Stimulated activated CD4-positive, alpha-beta T cell treated with anti-CD3 and anti-CD28 coated beads, TNF-alpha, amount 100 ng/mL, for 4 hours (primary cell): ENCODE data around the gene LRRC3C.
"Not testable (repeated sequence)": the region's sequence is repeated elsewhere in the genome, so short reads cannot be mapped to it uniquely, and the experiment has no call there.

Experiments used
- DNase-seq, 3 experiments: peaks; one replicate each; pipeline ENCODE4 v3.0.0-alpha.2; 2020; ENCODE audit warnings: low read depth in 3 of 3

Gene LRRC3C

DNA sequence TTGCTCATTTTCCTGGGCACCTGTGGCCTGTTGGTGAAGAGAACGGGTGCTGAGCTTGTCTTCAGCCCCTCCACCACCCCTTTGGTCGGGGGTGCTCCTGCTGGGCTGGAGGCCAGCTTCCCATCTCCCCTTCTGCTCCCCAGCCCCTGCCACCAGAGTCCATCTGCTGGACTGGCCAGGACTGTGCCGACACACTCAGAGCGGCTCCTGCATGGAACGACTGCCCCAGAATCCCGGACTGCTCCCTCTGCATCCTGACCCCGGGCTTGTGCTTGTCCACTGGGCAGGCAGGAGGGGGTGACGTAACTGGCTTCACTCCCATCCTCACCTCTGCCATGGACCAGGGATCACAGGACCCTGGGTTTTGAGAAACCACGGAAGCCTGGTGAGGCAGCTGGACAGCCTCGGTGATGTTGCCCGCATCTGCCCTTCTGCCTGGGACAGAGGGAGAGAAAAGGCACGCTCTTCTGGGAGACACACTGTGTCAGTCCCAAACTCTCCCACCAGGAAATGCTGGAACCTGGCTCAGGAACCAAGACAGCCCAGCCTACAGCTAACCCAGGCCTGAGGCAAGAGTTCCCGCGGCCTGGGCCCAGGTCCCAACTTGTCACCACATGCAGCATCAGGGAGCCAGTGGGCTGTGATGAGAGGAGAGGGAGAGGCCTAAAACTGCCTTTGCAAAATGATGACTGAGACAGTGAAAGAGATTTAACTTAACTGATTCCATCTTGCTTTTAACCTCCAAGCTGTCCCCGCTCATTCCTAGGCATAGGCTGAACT, 19.2 kb downstream of the LRRC3C start:
- DNase-seq = no peak

DNA sequence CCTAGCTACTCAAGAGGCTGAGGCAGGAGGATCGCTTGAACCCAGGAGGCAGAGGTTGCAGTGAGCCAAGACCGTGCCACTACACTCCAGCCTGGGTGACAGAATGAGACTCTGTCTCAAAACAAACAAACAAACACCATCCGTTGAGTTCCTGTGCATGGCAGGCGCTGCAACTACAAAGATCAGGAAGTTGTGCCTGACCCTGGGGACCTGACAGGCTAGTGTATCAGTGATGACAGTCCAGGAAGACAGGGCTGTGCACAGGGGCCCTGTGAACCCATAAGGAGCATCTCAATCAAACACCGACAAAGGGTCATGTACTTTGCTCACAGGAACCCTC, 20.9 kb downstream of the LRRC3C start:
- not testable (repeated sequence) for DNase-seq

DNA sequence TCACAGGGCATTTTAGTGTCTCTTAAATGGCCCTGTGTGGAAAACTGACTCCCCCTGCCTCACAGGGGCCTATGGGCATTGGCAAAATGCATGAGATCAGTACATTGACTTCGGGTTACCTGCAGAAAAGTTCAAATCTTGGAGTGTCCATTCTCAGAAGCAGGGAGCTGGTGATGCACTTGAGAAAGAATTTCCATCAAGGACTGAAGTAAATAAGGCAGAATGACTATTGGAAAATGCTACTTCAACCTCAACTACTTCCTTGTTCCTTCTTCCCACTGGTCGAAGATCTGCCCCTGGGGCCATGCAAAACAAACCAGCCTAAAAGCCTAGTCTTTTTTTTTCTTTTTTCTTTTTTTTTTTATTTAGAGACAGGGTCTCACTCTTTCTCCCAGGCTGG, 21.5 kb downstream of the LRRC3C start:
- DNase-seq = no peak

DNA sequence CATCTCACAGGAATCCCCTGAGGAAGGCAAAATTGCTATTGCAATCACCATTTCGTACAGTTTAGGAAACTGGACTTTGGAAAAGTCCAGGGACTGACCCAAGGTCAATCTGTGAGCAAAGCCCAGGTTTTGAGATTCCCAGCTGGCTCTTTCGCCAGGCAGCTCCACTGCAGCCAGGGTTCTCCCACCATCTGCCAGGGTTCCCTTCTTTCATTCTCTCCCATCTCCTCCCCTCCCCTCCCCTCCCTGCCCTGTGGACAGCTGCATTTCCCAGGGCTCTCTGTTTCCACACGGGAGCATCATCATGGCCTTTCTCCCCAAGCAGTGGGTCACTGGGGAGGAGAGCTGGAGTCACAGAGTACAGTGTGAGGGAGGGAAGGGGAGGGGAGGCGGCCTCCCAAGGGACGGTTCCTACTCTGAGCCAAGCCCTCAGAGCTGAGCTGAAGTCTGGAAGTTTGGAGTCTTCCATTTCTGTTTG, 23.4 kb downstream of the LRRC3C start:
- DNase-seq = no peak

DNA sequence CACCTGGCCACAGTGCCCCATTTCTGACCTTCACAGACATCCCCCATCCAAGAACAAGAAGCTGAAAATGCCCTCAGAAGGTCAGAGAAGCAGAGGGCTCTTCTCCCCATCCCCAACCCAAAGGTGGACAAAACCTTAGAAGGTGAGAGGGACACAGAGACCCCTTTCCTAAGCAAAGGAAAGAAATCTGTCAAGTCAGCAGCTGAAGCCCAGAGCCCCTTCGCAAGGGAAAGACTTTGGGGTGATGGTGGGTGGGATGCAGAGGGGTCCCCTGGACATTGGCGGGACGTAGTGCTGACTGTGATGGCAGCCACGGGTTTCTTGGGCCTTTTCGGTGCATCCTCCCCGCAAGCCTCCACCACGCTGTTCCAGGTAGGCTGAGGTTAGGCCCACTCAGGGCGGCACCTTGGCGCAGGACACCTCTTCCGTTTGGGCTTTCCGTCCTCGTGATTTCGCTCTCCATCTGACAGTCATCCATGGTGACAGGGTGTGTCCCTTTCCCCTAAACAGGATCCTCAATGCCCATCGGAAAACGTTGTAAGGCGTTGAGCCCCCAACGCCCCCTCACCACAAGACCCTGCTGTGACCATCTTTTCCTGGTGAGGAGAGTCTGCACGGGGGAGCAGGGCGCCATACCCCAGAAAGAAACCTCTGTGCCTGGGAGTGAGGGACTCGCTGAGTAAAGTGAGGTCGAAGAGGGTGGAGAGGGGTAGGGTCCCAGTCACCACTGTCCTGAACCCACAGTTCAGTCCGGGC, 24.6 kb downstream of the LRRC3C start:
- DNase-seq = no peak

DNA sequence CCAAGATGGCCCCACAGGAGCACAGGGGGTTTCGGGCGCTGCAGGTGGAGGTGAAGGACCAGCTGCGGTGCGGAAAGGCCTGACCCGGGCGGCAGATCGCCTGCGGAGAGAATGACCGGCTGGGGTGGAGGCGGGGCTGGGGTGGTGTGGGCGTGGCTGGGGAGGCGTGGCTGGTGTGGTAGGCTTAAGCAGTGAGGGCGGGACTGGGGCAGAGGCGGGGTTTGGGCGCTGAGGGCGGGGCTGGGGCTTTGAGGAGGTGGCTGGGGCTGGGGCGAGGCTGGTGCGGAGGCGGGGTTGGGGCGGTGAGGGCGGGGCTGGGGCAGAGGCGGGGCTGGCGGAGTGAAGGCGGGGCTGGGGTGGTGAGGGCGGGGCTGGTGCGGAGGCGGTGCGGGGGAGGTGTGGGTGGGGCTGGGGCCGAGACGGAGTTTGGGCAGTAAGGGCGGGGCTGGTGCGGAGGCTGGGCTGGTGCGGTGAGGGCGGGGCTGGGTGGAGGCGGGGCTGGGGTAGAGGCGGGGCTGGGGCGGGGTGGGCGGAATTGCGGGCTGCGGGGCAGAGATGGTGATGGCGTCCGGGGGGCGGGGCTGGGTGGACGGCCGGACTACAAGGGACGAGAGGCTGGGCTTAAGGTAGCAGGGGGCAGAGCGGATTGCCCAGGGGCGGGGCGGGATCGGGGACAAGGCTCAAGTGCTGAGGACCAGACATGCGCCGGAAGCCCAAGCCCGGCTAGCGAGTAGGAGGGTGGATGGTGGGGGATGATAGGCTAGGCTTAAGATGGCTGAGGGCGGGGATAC, 25.3 kb downstream of the LRRC3C start:
- peak; percentile 80 to 97 (median 92) for DNase-seq

DNA sequence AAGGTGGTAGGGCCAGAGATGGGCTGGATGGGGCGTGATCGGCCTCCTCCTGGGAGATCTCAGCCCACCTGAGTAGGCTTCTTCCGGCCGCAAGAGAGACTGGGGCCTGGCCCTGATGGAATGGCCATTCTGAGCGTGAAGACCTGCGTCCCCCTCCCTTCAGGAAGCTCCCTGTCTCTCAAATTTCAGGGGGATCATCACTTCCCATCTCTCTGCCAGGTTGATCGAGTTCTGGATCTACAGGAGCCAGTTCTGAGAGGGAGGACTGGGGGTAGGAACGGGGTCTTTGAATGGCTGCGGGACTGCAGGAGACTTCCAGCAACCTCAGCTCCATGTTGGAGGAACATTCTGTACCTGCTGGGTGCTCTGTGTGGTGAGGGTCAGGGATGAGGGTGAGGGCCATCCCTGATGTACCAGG, 25.9 kb downstream of the LRRC3C start:
- no peak for DNase-seq

DNA sequence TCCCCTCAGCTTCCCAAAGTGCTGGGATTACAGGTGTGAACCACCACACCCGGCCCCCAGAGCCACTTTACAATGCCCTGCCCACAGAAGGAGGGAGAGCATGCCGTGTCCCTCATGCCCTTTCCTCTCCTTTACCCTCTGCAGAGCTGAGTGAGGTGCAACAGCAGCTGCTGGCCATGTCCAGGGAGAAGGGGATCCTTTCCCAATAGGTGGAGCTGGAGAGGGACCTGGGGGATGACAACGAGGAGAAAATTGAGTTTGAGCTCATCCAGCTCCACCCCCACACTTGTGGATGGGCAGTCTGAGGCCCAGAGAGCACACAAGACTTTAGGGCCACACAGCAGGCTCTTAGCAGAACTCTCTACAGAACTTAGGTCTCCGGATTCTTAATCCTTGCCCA, 27.3 kb downstream of the LRRC3C start:
- no peak for DNase-seq

DNA sequence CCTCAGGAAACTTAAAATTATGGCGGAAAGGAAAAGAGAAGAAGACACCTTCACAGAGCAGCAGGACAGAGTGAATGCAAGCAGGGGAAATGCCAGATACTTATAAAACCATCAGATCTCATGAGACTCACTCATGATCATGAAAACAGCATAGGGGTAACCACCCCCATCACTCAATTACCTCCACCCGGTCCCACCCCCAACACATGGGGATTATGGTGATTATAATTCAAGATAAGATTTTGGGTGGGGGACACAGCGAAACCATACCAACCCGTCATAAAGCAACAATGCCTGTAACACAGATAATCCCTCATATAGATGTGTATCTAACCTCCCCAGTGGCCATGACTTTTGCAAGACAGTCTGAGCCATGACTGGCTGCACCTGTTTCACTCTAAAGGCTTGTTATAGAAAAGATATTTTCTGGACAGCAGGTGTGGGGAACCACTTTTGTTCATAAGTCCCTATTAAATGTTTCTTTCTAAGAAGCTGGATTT, 28.2 kb downstream of the LRRC3C start:
- DNase-seq = no peak

DNA sequence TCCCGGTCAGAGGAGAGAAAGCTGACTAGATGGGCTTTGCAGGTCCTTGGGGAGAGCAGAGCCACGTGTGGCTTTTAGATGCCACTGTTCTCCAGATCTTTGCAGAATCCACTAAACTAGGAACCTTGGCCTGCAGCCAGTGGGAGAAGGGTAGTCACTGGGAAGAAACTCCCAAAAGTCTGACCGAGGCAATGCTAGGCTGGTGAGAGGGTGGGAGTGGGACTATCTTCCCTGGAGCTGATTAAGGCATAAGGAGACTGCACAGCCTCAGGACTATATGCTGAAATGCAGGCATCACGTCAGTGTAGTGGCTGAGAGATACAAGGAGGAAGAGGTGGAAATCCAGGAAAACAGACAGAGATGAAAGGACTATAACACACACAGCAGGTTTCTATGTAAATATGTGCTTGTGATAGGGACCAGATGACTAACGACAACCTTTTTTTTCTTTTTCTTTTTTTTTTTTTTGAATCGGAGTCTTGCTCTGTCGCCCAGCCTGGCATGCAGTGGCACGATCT, 33.1 kb downstream of the LRRC3C start:
- no peak for DNase-seq

DNA sequence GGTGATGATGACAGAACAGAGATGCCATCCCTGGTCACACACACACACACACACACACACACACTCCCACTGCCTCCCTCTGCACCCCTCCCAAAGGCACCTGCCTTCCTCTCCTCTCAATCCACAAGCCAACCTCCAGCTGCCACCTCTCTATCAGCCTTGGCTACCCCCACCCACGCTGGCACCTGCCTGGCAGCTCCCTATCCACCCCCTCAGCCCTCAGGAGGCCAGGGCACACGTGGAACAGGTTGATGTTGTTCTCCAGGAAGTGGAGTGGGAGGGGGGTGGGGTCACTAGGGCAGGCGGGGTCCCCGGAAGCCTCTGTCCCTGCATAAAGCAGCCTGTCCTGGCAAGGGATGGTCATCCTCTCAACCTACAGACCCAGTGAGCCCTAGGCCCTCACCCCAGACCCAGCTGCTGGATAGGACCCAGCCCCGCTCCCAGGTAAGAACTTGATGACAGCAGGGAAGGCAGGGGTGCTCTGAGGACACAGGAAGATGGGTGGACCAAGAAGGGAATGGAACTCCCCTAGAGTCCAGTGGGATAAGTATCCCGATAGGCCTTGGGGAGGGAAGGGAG, 35.2 kb downstream of the LRRC3C start, which contains the start of gene GSDMA:
Gene GSDMA (plus strand): TSS at position 363 of the 579 bp plus-strand sequence. CDS start 2,684 bp downstream, outside the sequence.
- no peak for DNase-seq

DNA sequence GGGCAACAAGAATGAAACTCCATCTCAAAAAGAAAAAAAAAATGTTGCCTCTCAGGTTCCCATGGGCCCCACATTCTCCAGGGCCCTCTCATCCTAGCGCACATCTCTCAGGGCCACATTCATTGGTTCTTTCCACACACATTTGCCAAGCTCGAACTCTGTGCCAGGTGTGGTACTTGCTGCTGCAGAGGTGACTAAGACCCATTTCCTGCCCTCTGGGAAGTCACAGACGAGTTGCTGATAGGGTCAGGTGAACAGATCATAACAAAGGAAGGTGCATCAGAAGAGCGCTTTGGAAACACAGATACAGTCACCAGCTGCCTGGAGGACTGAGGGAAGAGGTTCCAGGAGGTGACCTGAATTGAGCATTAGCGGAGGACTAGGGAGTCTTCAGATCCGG, 36.3 kb downstream of the LRRC3C start:
- DNase-seq = peak in 1 of 3 experiments; percentile 41

DNA sequence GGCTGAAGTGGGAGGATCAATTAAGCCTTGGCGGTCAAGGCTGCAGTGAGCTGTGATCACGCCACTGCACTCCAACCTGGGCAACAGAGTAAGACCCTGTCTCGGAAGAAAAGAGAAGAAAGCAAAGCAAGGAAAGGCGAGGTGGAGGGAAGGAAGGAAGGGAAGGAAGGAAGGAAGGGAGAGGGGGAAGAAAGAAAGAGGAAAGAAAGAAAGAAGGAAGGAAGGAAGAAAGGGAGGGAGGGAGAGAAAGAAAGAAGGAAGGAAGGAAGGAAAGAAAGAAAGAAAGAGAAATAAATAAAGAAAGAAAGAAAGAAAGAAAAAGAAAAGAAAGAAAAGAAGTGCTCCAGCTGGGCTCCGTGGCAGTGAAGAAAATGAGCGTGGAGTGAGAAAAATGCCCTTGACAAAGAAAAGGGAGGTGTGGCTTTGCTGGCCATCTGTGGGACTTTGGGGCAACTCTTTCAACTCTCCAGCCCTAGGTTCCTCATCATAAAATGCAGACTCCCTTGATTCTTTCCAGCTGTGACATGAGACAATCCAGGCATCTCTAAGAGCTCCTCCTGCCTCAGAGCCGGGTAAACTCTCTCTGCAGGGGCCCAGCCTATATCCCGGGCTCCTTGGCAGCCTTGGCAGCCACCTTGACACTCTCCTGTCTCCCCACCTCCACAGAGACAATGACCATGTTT, 37.6 kb downstream of the LRRC3C start:
- DNase-seq = no peak

DNA sequence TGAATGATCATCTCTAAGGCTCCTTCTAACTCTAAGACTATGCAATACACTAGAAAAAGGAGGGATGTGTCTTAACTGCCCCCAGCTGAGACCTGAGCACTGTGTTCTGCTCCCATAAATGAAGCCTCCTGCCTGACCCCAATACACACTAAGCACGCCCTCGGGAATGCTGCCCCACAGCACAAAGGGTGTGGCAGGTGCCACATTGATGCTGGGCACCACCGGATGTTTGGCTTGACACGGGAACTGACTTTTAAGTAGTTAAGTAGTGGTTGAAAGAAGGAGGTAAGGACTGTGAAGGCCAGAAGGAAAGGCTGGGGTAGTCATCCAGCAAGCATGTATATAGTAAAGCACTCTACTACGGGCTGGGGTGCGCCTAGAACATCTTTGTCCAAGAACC, 39.2 kb downstream of the LRRC3C start:
- no peak for DNase-seq

DNA sequence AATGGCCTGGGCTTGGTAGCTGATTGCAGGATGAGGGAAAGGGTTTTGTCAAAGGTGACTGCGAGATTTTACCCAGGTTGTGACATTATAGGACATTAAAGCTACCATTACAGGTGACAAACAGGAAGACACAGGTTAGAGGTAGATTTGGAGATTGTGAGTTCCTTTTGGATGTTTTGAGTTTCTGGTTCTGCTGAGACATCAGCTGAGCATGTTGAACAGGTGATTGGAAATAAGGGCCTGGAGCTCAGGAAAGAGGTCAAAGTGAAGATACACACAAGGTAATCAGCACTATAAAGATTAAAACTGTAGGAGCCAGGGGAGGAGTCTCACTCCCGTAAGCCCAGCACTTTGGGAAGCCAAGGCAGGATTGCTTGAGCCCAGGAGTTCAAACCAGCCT, 41.2 kb downstream of the LRRC3C start:
- no peak for DNase-seq

DNA sequence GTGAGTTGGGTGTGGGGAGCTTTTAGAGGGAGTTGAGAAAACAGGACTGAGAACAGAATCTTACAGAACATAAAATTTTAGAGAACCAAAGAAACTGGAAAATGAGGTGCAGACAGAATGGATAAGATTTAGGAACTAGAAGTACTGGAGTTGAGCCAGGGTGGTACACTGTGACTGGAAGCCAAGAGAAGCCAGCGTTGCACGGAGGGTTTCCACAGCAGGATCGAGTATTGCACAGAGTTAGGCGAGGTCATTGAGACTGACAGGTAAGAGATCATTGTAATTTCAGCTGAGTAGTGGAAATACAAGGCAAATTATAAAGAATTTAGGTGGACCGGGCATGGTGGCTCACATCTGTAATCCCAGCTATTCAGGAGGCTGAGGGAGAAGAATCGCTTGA, 41.8 kb downstream of the LRRC3C start:
- DNase-seq = no peak

DNA sequence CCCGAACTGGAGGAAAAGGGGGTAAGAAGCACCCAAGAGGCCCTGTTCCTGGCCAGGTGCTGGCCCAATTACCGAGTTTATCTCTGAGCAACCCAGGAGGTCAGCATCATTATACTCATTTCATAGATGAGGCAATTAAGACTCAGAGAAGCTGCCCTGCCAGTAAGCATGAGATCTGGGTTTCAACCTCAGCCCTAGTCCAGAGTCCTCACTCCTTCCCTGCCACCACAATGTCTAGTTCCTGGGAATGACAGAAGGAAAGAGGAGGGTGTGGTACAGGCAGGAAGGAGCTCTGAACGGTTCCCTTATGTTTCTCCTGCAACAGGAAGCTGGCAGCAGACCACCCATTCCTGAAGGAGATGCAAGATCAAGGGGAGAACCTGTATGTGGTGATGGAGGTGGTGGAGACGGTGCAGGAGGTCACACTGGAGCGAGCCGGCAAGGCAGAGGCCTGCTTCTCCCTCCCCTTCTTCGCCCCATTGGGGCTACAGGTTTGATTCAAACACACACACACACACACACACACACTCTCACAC, 42.7 kb downstream of the LRRC3C start:
- DNase-seq = no peak

DNA sequence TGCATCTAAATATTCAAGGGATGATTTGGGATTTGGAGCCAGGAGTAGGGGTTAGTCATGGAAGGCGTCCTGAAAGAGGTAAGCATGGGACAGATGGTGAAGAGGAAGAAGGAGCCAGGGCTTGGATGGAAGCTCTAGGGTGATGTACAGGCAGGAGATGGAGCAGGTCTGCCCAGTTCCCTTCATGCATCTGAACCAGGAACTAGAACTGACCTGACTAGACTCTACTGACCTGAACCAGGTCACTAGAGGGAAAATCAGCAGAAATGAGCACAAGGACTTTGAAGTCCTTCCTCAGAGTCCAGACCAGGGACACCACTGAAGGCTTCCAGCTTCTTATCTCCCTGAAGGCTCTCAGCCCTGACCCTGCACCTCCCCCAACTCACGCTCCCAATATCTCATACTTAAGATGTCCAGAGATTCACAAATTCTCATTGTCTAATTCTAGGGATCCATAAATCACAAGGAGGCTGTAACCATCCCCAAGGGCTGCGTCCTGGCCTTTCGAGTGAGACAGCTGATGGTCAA, 43.6 kb downstream of the LRRC3C start:
- no peak for DNase-seq

DNA sequence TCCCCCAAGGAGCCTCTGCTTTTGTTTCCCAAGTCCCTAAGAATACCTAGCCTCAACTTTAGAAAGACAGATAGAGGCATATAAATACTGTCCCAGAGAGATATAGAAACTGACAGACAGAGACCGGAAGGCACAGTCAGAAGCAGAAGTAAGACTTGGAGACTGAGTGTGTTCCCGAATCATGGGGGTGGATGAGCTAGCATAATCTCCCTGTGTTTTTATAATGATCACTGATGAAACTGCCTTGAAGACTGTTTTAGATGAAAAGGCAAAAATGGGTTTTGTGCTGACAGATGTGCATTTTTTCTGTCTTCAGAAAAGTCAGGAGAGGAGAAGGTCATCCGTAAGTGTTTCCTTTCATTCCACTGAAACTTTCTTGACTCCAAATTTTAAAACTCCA, 44.7 kb downstream of the LRRC3C start:
- no peak for DNase-seq

DNA sequence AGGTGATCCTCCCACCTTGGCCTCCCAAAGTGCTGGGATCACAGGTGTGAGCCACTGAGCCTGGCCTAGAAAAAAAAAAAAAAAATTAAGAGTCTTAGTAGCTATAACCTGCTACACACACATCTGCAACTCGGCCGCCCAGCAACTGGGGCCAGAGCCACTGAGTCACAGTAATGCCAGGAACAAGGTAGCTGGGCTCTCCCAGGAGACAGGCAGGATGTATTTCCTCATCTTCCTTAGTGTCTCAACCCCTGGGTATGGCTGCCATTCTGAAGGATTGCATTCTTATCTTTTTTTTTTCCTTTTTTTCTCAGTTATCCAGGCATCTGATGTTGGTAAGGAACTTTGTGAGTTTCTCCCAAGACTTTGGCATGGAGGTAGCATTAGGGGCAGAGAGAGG, 46.0 kb downstream of the LRRC3C start:
- no peak for DNase-seq
